Measurements from ENCODE around the gene EVC. TPM values are rescaled to one million over a fixed set of nuclear protein-coding genes. Genes with fewer than 3 reads are reported as not detected.

Gene EVC
- total and polyA plus RNA-seq, 2 of the 8 experiments (the other 6 are each of a cell fraction or from before 2014, with no cell fraction given): 2.6 to 9.8 TPM

DNA sequence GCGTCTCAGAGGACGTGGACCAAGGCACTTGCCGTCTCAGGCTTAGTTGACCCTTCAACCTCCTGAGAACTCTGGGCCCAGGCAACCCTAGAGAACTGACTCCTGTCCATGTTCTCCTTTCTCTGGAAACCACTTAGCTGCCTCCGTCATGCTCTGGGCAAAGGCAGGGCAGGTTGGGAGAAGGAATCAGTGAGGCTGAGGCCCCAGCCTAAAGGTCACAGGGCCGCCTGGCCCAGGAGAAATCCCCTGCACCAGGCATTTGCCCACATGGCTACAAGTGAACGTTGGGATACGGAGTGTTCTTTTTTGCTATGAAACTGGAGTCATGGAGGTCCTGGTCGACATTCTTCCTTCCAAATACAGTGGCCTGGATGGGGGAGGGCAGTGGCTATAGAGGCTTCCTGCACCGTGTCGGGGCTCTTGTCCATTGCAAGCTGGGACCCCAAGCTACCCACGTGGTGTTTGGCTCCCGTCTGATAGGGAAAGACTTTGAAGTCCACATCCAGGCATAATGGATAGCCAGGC is 105.9 kb downstream of the EVC start:
- no peaks in the 10 kb centered on the region; a peak in 1 of 7 replicates for H3K27me3 ChIP-seq (replicated peaks in 1 of 4; ENCODE audit: control insufficient read depth in 3 of 4, extremely low read depth in 1 of 4, insufficient read depth in 3 of 4, low read length in 3 of 4)
- no peak overlapping the region for H2BK120ac ChIP-seq (replicated peaks; ENCODE audit: low read depth, low read length)
- H3K27ac ChIP-seq (ENCODE audit: low read depth, low read length): no peak overlapping the region
- H3K4me1 ChIP-seq (replicated peaks in 1 of 4; ENCODE audit: control insufficient read depth in 3 of 4, insufficient read depth in 4 of 4, low read length in 3 of 4): no peaks in the 10 kb centered on the region; a peak in 1 of 7 replicates
- peaks cover 6 to 18% (median 14%) of the 10 kb centered on the region in 4 experiments; a peak in 7 of 8 replicates for H3K36me3 ChIP-seq (ENCODE audit: control insufficient read depth in 2 of 4, insufficient read depth in 4 of 4, low read length in 3 of 4)
- H2BK5ac ChIP-seq (ENCODE audit: low read depth, low read length): no peak overlapping the region
- H3K9me3 ChIP-seq (ENCODE audit: insufficient read depth in 2 of 2, low read depth in 1 of 2, low read length in 1 of 2): no peaks in the 10 kb centered on the region
- DNase-seq (ENCODE audit: low read depth in 1 of 2, low spot score in 2 of 2) (no peak), FAIRE-seq (no peak)
- no peak overlapping the region for H3K4me2 ChIP-seq (ENCODE audit: insufficient read depth in 1 of 2, low read depth in 2 of 2, low read length in 2 of 2)
- no peak overlapping the region for H2BK20ac ChIP-seq (ENCODE audit: low read length)
- H3K56ac ChIP-seq (replicated peaks; ENCODE audit: insufficient read length, low read depth, low read length): no peak overlapping the region
- H3K79me1 ChIP-seq (ENCODE audit: low read depth, low read length): peaks cover 10% of the 10 kb centered on the region; the same call in 1 of the 2 replicates
- H4K8ac ChIP-seq (ENCODE audit: extremely low read depth, insufficient read depth, low read length): no peak overlapping the region
- no peak overlapping the region for H2BK15ac ChIP-seq (ENCODE audit: low read length)
- peaks cover 2 to 14% of the 10 kb centered on the region in 2 experiments for H4K20me1 ChIP-seq (replicated peaks in 1 of 2; ENCODE audit: control insufficient read depth in 1 of 2, insufficient read depth in 2 of 2, low read length in 2 of 2)
- POLR2A ChIA-PET (ENCODE audit: partially characterized antibody): interaction anchor here (0.6 kb wide), 1 partner anchor 269 kb away, joined by 5 read pairs; no protein-coding TSS in a partner anchor
- H3K23me2 ChIP-seq (ENCODE audit: low read depth, low read length): peaks cover 1% of the 10 kb centered on the region; the same call in 1 of the 2 replicates
- H3K23ac ChIP-seq (ENCODE audit: insufficient read length): no peak overlapping the region
- no peak overlapping the region for H4K91ac ChIP-seq (replicated peaks; ENCODE audit: insufficient read length, low read length)
- H3K79me2 ChIP-seq (ENCODE audit: control insufficient read depth in 1 of 2, insufficient read depth in 2 of 2, low read length in 2 of 2): no peaks in the 10 kb centered on the region
- H3K9ac ChIP-seq (replicated peaks in 1 of 4; ENCODE audit: extremely low read depth in 1 of 4, low read depth in 3 of 4, low read length in 3 of 4): no peak overlapping the region
- H3K18ac ChIP-seq (ENCODE audit: extremely low read depth, low read length): no peak overlapping the region
- no peak overlapping the region for H2BK12ac ChIP-seq (ENCODE audit: low read depth, low read length)
- H2AK5ac ChIP-seq (ENCODE audit: low read depth, low read length): no peak overlapping the region
- CTCF ChIA-PET (ENCODE audit: partially characterized antibody): interaction anchor here (1.3 kb wide), 1 partner anchor 13 kb away, joined by 7 read pairs; no protein-coding TSS in a partner anchor
- no peak overlapping the region for H4K5ac ChIP-seq (ENCODE audit: insufficient read length, low read depth, low read length)
- H2AFZ ChIP-seq (ENCODE audit: low read length): no peak overlapping the region
- H3K14ac ChIP-seq (ENCODE audit: insufficient read length): no peak overlapping the region
- H3K4me3 ChIP-seq (ENCODE audit: extremely low read depth in 1 of 4, insufficient read depth in 2 of 4, low read depth in 3 of 4, low read length in 4 of 4): no peak overlapping the region
- no peak overlapping the region for H3K4ac ChIP-seq (replicated peaks; ENCODE audit: insufficient read length, low read depth, low read length)
- WGBS, 2 experiments (ENCODE audit: extremely low coverage in 1 of 2, insufficient coverage in 1 of 2, insufficient read length in 1 of 2, insufficient replicate concordance in 2 of 2, low coverage in 1 of 2, low lambda C conversion rate in 2 of 2, missing lambda C conversion rate in 1 of 2): 90% methylated on average over 12 of the region's 12 CpGs; no CpG with 5 or more reads in 1 of the 2 experiments
- TF ChIP-seq MAFK (IDR thresholded peaks at IDR 0.05; ENCODE audit: low read depth, low read length) (no peak), POLR2A (IDR thresholded peaks at IDR 0.05; ENCODE audit: control extremely low read depth in 1 of 2, low read depth in 2 of 2, low read length in 2 of 2) (no peak)

Measured in H1 (cell line).